DND-41 (cell line): ENCODE results near the gene CNTNAP1.

Source experiments
- CTCF ChIP-seq: IDR thresholded peaks from 2 replicates; pipeline ENCODE4 v1.5.1; 2012; ENCODE audit warnings: borderline replicate concordance, low read length, moderate library complexity, mild to moderate bottlenecking; ENCODE audit not compliant: poor library complexity, severe bottlenecking; ENCODE audit errors: extremely low read depth
- EZH2 ChIP-seq: IDR thresholded peaks from 3 replicates; pipeline ENCODE4 v1.6.1; 2012; ENCODE audit warnings: borderline replicate concordance, low read depth, mild to moderate bottlenecking, moderate library complexity, low read length, inconsistent platforms; ENCODE audit not compliant: severe bottlenecking

- TF ChIP-seq CTCF (no peak), EZH2 (no peak)
Measured at GRCh38 chr17:42686520-42687128, 4.3 kb downstream of the CNTNAP1 start.
